Left ventricle myocardium superior (tissue), 1 donor: ENCODE results near the gene AK4. TPM values are rescaled to one million over a fixed set of nuclear protein-coding genes. Genes with fewer than 3 reads are reported as not detected.
A peak's percentile ranks its signal among the peaks of the same experiment; 100 is the strongest.
"Not testable (repeated sequence)": the region's sequence is repeated elsewhere in the genome, so short reads cannot be mapped to it uniquely, and the experiment has no call there.

Experiments used
- ATAC-seq: fragments of 200-7000 bp; cut with Tn5 transposase; one replicate; pipeline ENCODE4 v1.9.1; 2020; ENCODE audit warnings: mild to moderate bottlenecking, moderate library complexity
- DNase-seq: peaks from one replicate; pipeline ENCODE4 v3.0.0-alpha.2; 2020
- intact Hi-C: fragments of 100-400 bp; cut with micrococcal nuclease; formaldehyde crosslinking; loops from one replicate; pipeline ENCODE4 v1.11.0; 2022
- total RNA-seq: library from RNA; stranded (reverse); fragmentation: NEBNext Ultra II Directional; extraction: Animal tissue kit (Norgen Biotek cat#: 25700); gene quantifications from one replicate; pipeline ENCODE4 v1.2.1, GENCODE V29; 2021
- donor health status: DM: no; HTN: yes; CAD: no; lungs with severe emphysema.

The AK4 gene
- total RNA-seq, 1 donor from 2014 or later: 163 TPM

DNA sequence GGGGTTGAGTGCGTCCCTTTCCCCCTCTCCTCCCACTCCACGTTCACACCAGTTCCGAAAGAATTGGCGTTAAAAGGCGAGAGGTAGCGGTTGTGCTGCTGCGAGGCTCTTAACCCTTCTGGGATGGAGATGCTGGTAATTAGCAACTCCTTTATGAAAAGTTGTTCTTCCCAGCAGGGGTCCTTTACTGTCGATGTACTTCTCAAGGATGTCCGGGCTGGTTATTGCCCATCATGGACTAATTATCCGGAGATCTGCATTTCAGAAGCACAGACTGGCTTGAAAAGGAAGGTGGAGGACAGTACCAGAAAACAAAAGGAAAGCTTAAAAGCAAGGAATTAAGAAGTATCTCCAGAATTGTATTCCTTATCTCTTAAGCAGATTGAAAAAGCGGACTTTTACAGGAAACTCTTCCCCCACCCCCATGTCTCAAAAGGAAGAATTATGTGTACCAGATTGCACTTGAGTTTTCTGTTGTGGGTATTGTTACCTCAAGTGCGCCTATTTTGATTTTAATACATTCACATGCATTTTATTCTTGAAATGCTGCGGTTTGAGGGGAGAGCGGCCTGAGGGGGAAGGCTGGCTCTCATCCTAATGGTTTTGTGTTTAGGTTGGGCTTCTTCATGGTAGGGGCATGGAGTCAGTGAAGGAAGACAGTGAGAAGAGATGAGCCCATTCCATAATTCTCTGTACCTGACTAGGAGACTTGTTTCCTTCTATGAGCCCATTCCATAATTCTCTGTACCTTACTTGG lies 1.5 kb downstream of the AK4 start:
- ATAC-seq (peak; percentile 2), DNase-seq (no peak)
- intact Hi-C loops: no loop called here

DNA sequence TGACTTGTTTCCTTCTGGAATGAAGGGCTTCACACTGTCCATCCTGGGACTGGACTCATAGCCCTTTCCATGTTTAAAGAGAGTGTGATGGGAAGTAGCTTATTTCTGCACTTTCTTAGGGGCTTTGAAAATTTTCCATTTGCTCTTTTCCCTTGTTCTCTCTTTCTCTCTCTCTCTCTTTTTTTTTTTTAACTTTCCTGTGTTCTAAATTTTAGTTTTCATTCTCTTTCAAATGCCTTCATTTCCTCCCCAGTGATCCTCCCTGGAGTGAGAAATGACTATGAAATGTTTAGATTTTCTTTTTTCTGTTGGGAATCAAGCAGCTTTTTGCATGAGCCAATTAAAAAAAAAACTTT lies 2.1 kb downstream of the AK4 start:
- intact Hi-C loops: no loop called here
- ATAC-seq (no peak), DNase-seq (no peak)

DNA sequence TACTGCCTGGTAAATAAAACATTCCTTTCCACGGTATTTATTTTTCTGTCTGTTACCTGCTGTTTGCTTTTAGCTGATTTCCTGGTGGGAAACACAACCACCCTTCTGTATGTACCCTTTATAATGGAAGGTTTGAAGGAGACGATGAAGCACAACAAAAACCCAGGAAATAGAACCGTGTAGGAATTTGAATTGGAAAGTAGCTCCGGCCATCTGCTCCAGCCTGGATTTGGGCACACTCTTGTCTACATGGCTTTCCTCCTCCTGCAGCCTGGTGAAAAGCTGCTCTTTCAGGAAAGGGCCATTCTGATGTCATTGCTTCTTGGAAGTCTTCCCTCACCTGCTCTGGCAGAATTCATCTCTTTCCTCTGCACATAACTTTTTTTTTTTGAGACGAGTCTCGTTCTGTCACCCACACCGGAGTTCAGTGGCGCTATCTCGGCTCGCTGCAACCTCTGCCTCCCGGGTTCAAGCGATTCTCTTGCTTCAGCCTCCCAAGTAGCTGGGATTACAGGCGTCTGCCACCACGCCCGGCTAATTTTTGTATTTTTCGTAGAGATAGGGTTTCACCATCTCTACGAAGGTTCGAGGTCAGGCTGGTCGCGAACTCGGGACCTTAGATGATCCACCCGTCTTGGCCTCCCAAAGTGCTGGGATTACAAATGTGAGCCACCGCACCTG lies 2.7 kb downstream of the AK4 start:
- intact Hi-C loops: no loop called here
- ATAC-seq (no peak), DNase-seq (no peak)

DNA sequence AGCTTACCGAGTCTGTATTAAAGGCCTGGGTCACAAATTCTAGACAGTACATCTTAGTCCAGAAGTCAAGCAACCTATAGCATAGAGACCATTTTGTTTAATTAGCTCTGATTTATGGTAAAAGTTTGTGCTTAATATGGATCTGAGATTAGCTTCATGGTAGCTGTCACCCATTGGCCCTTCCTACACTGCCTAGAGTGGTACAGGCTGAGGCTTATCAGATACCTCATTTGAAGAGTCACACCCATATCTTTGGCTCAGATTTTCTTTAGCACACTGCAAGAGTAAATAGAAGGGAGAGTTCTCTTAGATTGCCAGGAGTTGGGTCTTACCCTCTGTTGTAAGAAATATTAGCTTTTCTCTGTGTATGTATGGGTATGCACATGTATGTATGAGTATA lies 3.6 kb downstream of the AK4 start:
- no peak for DNase-seq
- ATAC-seq: no peak
- intact Hi-C loops: no loop called here

DNA sequence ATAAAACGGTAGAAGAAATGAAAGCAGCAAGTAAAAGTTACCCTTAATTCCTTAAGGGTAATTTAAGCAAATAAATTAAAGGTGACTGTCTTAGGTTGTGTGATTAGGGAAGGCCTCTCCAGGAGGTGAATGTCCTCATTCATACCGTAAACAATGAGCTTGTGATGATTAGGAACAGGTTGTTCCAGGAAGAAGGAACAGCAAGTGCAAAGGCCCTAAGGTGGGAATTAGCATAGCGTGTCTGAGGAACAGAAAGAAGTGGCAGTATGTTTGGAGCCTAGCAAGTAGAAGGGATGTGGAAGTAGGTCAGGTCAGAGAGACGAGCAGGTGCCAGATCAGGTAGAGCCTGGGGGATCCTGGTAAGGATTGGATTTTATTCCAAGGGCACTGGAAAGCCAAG lies 5.6 kb downstream of the AK4 start:
- ATAC-seq (no peak), DNase-seq (no peak)
- intact Hi-C loops: no loop called here

DNA sequence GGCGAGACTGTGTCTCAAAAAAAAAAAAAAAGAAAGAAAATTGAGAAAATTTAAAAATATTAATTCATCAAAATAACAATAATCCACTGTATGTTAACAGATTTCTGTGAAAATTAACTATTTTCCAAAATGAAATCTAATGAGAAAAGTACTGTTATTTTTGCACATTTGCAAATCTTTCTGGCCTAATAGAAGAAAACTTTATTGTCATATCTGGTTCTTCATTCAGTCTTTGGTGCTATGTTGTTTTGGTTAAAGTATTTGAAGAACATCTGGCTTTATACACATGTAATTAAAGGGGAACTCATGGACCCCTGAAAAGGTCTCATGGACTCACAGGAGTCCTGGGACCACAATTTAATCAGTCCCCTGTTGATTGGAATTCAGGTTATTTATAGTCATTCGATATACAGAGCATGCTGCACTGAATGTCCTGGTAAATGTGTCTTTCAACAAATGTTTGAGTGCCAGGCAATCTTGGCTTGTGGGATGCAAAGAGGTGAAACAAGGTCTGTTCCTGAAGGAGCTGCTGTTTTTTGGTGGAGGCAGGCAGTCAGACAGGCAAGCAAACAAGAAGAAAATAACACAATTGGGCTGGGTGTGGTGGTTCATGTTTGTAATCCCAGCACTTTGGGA lies 9.0 kb downstream of the AK4 start:
- DNase-seq (no peak), ATAC-seq (peak; percentile 77)
- intact Hi-C loops: no loop called here

DNA sequence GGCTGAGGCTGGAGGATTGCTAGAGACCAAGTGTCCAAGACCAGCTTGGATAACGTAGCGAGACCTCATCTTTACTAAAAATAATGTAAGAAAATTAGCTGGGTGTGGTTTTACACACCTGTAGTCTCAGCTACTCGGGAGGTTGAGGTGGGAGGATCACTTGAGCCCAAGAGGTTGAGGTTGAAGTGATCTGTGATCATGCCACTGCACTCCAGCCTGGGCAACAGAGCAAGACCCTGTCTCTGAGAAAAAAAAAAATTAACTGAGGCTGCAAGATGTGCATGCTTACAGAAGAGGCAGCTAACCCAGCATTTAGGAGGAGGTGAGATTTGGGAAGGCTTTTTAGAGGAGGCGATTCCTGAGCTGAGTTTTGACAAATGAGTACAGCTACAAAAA lies 9.5 kb downstream of the AK4 start:
- intact Hi-C loops: no loop called here
- ATAC-seq: no peak
- no peak for DNase-seq

DNA sequence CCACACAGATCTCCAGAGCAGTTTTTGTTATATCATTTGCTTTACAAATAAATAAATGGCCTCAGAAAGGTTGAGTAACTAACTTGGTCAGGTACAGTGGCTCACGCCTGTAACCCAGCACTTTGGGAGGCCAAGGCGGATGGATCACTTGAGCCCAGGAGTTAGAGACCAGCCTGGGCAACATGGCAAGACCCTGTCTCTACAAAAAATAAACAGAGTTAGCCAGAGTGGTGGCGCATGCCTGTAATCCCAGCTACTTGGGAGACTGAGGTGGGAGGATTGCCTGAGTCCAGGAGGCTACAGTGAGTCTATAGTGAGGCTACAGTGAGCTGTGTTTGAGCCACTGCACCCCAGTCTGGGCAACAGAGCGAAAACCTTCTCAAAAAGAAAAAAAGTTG lies 11.3 kb downstream of the AK4 start:
- ATAC-seq, DNase-seq, intact Hi-C loops: not testable (repeated sequence)

DNA sequence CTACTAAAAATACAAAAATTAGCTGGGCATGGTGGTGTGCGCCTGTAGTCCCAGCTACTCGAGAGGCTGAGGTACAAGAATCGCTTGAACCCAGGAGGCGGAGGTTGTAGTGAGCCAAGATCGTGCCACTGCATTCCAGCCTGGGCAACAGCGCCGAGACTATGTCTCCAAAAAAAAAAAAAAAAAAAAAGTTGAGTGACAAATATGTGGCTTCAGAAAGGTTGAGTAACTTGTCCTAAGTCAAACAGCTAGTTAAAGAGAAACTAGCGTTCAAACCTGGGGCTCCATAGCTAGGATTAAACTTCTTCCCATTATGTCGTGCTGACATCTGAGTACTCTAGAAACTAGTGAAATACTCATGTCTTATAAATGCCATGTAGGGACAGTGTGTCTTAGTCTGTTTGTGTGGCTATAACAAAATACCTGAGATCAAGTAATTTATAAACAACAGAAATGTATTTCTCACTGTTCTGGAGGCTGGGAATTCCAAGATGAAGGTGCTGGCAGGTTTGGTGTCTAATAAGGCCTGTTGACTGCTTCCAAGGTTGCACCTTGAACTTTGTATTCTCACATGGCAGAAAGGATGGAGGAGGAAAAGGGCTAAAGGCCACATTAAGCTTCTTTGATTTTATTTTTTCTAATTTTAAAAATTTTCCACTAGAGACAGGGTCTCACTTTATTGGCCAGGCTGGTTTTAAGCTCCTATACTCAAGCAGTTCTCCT lies 12.0 kb downstream of the AK4 start:
- intact Hi-C loops: no loop called here
- no peak for ATAC-seq
- no peak for DNase-seq

DNA sequence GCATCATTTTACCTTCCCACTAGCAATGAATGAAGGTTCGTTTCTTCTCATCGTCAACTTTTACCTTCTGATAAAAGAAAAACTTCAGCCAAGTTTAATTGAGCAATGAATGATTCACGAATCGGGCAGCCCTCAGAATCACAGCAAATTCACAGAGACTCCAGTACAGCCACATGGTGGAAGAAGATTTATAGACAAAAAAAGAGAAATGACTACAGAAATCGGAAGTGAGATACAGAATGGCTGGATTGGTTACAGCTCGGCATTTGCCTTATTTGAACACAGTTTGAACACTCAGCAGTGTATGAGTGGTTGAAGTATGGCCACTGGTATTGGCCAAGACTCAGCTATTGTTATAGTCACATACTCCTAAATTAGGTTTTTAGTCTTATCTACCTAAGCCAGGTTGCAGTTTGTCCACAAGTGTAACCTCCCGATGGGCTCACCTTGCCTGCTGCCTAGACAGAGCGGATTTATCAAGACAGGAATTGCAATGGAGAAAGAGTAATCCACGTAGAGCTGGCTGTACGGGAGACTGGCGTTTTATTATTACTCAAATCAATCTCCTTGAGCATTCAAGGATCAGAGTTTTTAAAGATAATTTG lies 15.3 kb downstream of the AK4 start:
- DNase-seq (no peak), ATAC-seq (no peak)
- intact Hi-C loops: no loop called here

DNA sequence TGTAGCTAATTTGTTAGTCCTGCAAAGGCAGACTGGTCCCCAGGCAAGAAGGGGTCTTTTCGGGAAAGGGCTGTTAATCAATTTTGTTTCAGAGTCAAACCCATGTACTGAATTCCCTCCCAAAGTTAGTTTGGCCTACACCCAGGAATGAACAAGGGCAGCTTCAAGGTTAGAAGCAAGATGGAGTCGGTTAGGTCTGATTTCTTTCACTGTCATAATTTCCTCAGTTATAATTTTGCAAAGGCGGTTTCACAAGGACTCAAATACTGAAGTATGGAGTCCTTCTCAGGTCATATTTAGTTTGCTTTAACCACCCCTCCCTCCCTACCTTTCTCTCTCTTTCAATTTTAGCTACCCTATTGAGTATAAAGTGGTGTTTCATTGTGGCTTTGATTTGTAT lies 16.1 kb downstream of the AK4 start:
- ATAC-seq, intact Hi-C loops: not testable (repeated sequence)

DNA sequence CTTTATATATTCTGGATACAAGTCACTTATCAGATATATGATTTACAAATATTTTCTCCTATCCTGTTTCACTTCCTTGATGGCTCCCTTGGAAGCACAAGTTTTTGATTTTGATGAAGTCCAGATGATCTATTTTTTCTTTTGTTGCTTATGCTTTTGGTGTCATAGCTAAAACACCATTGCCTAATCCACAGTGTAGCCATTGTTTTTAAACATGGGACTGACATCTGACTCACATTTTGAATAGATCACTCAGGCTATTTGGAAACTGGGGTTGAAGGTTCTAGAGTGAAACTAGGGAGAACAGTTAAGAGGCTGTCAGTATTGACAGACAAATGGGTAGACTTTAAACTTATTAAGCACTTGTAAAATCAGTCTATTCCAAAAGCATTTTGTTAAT lies 16.6 kb downstream of the AK4 start:
- intact Hi-C loops: no loop called here
- no peak for DNase-seq
- ATAC-seq: no peak

More for the DNA sequence above, 16.1 kb downstream of the AK4 start:
- not testable (repeated sequence) for DNase-seq

DNA sequence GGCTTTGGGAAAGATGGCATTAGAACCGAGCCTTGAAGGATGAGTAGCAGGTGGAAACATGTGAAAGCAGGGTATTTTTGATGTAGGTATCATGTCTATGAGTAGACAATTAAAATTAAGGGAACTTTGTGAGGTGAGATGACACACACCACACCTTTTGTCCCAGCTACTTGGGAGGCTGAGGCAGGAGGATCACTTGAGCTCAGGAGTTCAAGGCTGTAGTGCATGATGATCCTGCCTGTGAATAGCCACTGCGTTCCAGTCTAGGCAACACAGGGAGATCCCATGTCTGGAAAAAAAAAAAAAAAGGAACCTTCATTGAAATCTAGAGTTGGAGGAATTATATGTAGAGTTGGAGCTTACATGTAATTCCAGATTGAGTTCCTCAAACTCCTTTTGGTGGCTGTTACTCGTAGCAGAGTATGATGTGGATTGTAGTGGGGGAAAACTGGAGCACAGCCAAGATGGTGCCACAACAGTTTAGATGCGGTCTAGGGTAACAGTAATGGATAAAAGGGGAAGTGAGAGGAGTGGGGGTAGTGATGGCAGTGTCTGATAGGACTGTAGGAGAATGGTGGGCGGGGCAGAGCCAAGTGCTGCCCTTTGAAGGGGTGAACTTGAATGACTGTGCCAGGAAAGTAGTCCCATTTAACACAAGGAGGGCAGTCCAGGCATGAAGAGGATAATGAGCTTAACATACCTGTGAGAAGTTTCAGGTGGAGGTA lies 17.4 kb downstream of the AK4 start:
- intact Hi-C loops: no loop called here
- DNase-seq: peak; percentile 36
- peak; percentile 4 for ATAC-seq

DNA sequence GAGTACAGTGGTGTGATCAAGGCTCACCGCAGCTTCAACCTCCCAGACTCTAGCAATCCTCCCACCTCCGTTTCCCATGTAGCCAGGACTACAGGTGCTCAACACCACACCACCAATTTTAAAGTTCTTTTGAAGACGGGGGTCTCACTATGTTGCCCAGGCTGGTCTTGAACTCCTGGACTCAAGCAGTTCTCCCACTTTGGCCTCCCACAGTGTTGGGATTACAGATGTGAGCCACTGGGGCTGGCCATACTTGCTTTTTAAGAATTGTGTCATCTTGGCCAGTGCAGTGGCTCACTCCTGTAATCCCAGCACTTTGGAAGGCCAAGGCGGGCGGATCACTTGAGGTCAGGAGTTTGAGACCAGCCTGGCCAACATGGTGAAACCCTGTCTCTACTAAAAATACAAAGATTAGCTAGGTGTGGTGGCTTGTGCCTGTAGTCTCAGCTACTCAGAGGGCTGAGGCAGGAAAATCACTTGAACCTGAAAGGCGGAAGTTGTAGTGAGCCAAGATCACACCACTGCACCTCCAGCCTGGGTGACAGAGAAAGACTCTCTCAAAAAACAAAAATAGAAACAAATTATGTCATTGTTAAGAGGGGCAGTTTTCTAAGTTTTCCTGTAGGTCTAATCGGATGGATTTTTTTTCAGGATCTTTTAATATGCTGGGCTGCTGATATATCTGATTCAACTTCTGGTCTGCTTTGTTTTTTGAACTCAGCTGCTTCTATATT lies 18.7 kb downstream of the AK4 start:
- ATAC-seq (peak; percentile 80), DNase-seq (no peak)
- intact Hi-C loops: no loop called here

DNA sequence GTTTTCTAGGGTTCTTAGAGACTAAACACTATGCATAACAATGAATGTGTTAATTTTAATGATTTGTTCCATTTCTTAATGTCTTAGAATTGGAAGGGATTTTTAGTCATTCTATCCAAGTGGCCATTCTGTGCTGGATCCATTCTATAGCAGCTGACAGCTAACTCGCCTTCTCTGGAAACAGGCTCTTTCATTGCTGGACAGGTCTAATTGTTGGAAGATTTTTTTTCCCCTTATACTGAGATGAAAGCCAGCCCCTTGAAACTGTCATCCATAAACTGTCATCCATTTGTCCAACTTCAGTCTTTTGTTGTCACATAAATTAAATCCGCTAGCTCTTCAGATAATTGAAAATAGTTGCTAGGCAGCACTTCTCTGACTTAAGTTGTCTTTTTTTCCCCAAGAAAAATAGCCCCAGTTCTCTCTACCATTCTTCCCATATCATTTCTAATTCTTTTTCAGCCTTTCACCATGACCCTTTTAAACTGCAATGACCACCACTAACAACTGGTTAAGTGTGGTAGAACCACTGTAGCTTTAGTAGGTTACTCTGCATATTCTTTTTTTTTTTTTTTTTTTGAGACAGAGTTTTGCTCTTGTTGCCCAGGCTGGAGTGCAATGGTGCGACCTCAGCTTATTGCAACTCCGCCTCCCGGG lies 19.7 kb downstream of the AK4 start:
- intact Hi-C loops: no loop called here
- ATAC-seq (no peak), DNase-seq (no peak)

DNA sequence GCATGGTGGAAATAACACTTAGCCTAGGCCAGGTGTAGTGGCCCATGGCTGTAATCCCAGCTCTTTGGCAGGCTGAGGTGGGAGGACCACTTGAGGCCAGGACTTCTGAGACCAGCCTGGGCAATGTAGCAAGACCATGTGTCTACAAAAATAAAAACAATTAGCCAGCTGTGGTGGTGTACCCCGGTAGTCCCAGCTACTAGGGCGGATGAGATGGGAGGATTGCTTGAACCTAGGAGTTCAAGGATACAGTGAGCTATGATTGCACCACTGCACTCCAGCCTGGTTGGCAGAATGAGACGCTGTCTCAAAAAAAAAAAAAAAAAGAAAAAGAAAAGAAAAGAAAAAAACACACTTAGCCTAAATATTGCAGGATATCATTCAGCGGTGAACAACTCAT lies 20.9 kb downstream of the AK4 start:
- DNase-seq: peak; percentile 7
- intact Hi-C loops: no loop called here
- ATAC-seq: no peak

DNA sequence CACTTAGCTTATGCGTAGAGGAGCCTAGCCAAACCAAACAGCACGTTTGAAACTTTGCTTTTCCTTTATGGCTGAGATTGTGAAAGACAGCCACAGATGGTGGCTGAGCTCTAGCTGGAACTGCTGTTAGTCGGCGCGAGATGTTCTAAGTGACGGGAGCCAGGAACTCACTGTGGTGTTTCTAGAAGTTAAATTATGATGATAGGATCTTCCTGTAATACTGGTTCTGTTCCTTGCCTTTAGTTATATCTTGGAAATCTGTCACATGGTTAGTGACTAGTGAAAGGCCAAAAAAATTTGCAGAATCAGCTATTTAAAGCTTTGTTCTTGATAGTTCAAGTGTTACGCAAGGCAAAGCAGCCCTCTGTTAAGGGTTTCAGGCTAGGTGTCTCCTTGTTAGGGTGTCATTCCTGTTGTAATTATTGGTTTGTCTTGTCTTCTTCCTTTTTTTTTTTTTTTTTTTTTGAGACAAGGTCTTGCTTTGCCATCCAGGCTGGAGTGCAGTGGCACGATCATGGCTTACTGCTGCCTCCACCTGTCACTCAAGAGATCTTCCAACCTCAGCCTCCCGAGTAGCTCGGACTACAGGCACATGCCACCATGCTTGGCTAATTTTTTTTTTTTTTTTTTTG lies 22.6 kb downstream of the AK4 start:
- peak; percentile 42 for DNase-seq
- ATAC-seq: peak; percentile 29
- intact Hi-C loops: no loop called here
